ENCODE data around the gene ELOB. TPM values are rescaled to one million over a fixed set of nuclear protein-coding genes. Genes with fewer than 3 reads are reported as not detected.
A peak's percentile ranks its signal among the peaks of the same experiment; 100 is the strongest.

ELOB gene
- total RNA-seq, 6 experiments from 2014 or later: 329 to 403 (median 352) TPM

DNA sequence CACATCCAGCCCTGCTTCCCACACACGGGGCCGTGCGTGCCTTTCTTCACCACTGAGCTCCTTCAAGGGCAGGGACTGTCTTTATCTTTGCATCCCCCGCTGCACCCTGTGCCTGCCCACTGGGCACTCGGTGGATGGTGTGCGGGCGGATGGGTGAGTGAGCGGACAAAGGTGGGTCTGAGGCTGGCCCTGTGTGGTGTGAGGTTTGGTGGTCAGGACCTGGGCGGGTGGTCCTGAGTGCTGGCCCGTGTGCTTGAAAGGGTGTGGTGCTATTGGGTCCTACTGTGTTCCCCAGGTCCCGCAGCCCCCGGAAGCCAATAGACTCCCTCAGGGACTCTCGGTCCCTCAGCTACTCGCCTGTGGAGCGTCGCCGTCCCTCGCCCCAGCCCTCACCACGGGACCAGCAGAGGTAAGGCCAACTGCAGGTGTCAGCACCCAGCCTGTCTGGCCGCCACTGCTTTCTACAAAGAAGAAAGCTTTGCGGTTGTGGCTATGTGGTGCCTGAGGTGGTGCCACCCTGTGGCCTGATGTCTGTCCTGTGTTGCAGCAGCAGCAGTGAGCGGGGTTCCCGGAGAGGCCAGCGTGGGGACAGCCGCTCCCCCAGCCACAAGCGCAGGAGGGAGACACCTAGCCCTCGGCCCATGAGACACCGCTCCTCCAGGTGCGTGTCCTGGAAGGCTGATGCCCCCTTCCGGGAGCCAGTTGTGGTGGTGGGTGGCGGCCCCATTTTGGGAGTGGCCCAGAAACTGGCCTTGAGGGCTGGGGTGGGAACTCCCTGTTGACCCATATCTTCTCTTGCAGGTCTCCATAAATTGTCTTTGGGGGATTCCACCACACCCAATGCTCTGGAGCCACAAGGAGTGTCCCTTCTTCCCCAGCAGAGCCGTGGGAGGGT, 6.8 kb downstream of the ELOB start:
- DNase-seq: no peak
- H3K27ac Mint-ChIP-seq: peak overlapping the region; percentile 55
- peaks cover 15% of the 10 kb centered on the region for H3K9me3 Mint-ChIP-seq
- no peak overlapping the region for H3K4me3 Mint-ChIP-seq
- peaks cover 12% of the 10 kb centered on the region for H3K27me3 Mint-ChIP-seq (ENCODE audit: insufficient read depth)
- H3K36me3 Mint-ChIP-seq (ENCODE audit: low read depth): peaks cover 60% of the 10 kb centered on the region
- TF ChIP-seq, protein P1, sequence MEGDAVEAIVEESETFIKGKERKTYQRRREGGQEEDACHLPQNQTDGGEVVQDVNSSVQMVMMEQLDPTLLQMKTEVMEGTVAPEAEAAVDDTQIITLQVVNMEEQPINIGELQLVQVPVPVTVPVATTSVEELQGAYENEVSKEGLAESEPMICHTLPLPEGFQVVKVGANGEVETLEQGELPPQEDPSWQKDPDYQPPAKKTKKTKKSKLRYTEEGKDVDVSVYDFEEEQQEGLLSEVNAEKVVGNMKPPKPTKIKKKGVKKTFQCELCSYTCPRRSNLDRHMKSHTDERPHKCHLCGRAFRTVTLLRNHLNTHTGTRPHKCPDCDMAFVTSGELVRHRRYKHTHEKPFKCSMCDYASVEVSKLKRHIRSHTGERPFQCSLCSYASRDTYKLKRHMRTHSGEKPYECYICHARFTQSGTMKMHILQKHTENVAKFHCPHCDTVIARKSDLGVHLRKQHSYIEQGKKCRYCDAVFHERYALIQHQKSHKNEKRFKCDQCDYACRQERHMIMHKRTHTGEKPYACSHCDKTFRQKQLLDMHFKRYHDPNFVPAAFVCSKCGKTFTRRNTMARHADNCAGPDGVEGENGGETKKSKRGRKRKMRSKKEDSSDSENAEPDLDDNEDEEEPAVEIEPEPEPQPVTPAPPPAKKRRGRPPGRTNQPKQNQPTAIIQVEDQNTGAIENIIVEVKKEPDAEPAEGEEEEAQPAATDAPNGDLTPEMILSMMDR (IDR thresholded peaks at IDR 0.05): peak; percentile 47; the same call in 1 of the 2 replicates
- peaks cover 50% of the 10 kb centered on the region for H3K4me1 Mint-ChIP-seq (ENCODE audit: low read depth)

DNA sequence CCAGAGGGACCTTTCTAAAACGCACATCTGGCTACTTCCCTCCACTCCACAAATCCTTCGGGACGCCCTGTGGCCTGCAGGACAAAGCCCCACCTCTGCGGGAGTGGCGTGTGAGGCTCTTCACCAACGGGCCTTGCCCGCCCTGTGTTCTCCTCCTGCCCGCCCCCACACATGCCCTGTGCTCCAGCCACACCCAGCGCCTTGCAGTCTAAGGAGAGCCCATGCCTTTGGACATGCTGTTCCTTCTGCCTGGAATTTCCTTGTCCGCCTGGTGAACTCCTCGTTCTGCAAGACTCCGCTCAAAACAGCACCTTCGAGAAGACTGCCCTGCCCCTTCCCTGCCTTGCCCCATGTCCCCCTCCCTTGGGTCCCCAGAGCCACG, 7.4 kb downstream of the ELOB start:
- no peak for DNase-seq

DNA sequence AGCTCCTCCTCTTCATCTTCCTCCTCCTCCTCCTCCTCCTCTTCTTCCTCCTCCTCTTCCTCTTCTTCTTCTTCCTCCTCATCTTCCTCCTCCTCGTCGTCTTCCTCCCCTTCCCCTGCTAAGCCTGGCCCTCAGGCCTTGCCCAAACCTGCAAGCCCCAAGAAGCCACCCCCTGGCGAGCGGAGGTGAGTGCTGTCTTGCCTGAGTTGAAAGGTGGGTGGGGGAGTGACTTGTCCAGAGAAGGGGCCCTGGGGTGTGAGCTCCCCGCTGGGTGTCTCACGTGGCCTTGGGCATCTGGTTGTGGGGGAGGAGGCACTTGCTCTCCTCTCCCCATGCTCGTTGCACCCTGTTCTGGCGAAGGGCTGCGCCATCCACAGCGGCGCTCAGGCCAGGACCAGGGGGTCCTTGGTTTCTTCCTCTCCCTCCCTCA, 8.0 kb downstream of the ELOB start:
- Mint-ChIP-seq H3K27ac (peak overlapping the region; percentile 55), H3K27me3 (ENCODE audit: insufficient read depth) (peaks cover 15% of the 10 kb centered on the region), H3K9me3 (peaks cover 23% of the 10 kb centered on the region), H3K36me3 (ENCODE audit: low read depth) (peaks cover 72% of the 10 kb centered on the region), H3K4me1 (ENCODE audit: low read depth) (peaks cover 47% of the 10 kb centered on the region), H3K4me3 (no peak overlapping the region)
- TF ChIP-seq, protein P1 (IDR thresholded peaks at IDR 0.05): no peak
- DNase-seq: no peak

More for the DNA sequence above, 7.4 kb downstream of the ELOB start:
- peaks cover 47% of the 10 kb centered on the region for H3K4me1 Mint-ChIP-seq (ENCODE audit: low read depth)
- peaks cover 66% of the 10 kb centered on the region for H3K36me3 Mint-ChIP-seq (ENCODE audit: low read depth)
- peak overlapping the region; percentile 55 for H3K27ac Mint-ChIP-seq
- peaks cover 15% of the 10 kb centered on the region for H3K27me3 Mint-ChIP-seq (ENCODE audit: insufficient read depth)
- TF ChIP-seq, protein P1 (IDR thresholded peaks at IDR 0.05): no peak
- peaks cover 21% of the 10 kb centered on the region for H3K9me3 Mint-ChIP-seq
- no peak overlapping the region for H3K4me3 Mint-ChIP-seq

DNA sequence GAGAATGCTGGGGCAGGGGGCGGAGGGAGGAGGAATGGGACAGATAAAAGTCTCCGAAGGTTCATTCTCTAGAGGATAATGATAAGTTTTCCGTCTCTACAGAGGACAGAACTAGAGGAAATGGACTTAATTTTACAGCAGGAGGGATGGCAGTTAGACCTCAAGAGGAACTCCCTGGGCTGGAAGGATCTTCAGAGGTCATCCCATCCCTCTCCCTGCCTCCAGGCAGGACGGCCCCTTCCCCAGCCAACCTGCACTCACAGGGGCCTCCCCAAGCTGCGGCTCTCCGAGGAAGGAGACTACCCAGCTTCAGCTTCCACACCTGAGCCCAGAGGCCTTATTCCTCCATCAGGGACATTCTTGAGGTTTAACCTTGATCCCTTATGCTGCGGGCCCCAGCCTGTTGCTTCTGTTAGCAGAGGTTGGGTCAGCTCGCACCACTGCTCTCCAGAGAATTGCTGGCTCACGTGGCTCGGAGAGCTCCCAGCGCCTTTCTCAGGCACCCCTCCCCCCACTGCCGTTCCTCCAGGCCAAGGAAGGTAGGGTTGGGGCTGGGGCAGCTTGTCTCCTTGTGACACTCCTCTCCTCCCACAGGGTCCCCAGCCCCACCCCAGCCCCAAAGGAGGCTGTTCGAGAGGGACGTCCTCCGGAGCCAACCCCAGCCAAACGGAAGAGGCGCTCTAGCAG, 8.5 kb downstream of the ELOB start:
- no peak for DNase-seq
- Mint-ChIP-seq H3K27me3 (ENCODE audit: insufficient read depth) (peaks cover 15% of the 10 kb centered on the region), H3K27ac (peak overlapping the region; percentile 48), H3K36me3 (ENCODE audit: low read depth) (peaks cover 72% of the 10 kb centered on the region), H3K4me1 (ENCODE audit: low read depth) (peaks cover 44% of the 10 kb centered on the region), H3K9me3 (peaks cover 29% of the 10 kb centered on the region), H3K4me3 (no peak overlapping the region)
- TF ChIP-seq, protein P1 (IDR thresholded peaks at IDR 0.05): no peak

DNA sequence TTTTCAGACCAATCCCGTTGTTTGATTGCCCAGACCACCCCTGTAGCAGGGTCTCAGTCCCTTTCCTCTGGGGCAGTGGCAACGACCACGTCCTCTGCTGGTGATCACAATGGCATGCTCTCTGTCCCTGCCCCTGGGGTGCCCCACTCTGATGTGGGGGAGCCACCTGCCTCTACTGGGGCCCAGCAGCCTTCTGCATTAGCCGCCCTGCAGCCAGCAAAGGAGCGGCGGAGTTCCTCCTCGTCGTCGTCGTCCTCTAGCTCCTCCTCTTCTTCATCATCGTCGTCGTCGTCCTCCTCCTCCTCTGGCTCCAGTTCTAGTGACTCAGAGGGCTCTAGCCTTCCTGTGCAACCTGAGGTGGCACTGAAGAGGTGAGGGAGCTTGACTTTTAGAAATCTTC, 9.2 kb downstream of the ELOB start:
- Mint-ChIP-seq H3K9me3 (peaks cover 36% of the 10 kb centered on the region), H3K4me3 (peak overlapping the region; percentile 28; the same call in 1 of the 2 replicates), H3K27me3 (ENCODE audit: insufficient read depth) (peaks cover 18% of the 10 kb centered on the region), H3K36me3 (ENCODE audit: low read depth) (peaks cover 72% of the 10 kb centered on the region), H3K4me1 (ENCODE audit: low read depth) (peaks cover 38% of the 10 kb centered on the region), H3K27ac (peak overlapping the region; percentile 27; the same call in 1 of the 2 replicates)
- TF ChIP-seq, protein P1 (IDR thresholded peaks at IDR 0.05): no peak
- no peak for DNase-seq
